ENCODE measurements around the gene PTPN4.
"Not testable (repeated sequence)": the region's sequence is repeated elsewhere in the genome, so short reads cannot be mapped to it uniquely, and the experiment has no call there.

PTPN4 gene

GRCh38 chr2:119794237-119794636 is 34.5 kb downstream of the PTPN4 start:
- no peak for DNase-seq (ENCODE audit: low spot score)
- no peak for TF ChIP-seq CTCF (IDR thresholded peaks at IDR 0.05; ENCODE audit: extremely low read depth, missing control alignments)

- TF ChIP-seq CTCF (IDR thresholded peaks at IDR 0.05; ENCODE audit: extremely low read depth, missing control alignments) = no peak
- DNase-seq (ENCODE audit: low spot score) = no peak
Observed at GRCh38 chr2:119795309-119796303, 35.9 kb downstream of the PTPN4 start.

- DNase-seq (ENCODE audit: low spot score) = no peak
- TF ChIP-seq CTCF (IDR thresholded peaks at IDR 0.05; ENCODE audit: extremely low read depth, missing control alignments) = no peak
Observed at GRCh38 chr2:119800376-119800902, 40.7 kb downstream of the PTPN4 start.

GRCh38 chr2:119801040-119801439 is 41.3 kb downstream of the PTPN4 start:
- no peak for DNase-seq (ENCODE audit: low spot score)
- TF ChIP-seq CTCF (IDR thresholded peaks at IDR 0.05; ENCODE audit: extremely low read depth, missing control alignments) = no peak

GRCh38 chr2:119801989-119802388 is 42.3 kb downstream of the PTPN4 start:
- DNase-seq (ENCODE audit: low spot score) = not testable (repeated sequence)

- no peak for DNase-seq (ENCODE audit: low spot score)
- TF ChIP-seq CTCF (IDR thresholded peaks at IDR 0.05; ENCODE audit: extremely low read depth, missing control alignments) = no peak
Observed at GRCh38 chr2:119803101-119803500, 43.4 kb downstream of the PTPN4 start.

- DNase-seq (ENCODE audit: low spot score) = not testable (repeated sequence)
Observed at GRCh38 chr2:119804409-119804808, 44.7 kb downstream of the PTPN4 start.

GRCh38 chr2:119808516-119809147 is 48.9 kb downstream of the PTPN4 start:
- no peak for DNase-seq (ENCODE audit: low spot score)
- TF ChIP-seq CTCF (IDR thresholded peaks at IDR 0.05; ENCODE audit: extremely low read depth, missing control alignments) = no peak

Measured in GM20000 (cell line).